Measurements from ENCODE around the gene NOXO1. TPM values are rescaled to one million over a fixed set of nuclear protein-coding genes. Genes with fewer than 3 reads are reported as not detected.

Gene NOXO1, protein sequence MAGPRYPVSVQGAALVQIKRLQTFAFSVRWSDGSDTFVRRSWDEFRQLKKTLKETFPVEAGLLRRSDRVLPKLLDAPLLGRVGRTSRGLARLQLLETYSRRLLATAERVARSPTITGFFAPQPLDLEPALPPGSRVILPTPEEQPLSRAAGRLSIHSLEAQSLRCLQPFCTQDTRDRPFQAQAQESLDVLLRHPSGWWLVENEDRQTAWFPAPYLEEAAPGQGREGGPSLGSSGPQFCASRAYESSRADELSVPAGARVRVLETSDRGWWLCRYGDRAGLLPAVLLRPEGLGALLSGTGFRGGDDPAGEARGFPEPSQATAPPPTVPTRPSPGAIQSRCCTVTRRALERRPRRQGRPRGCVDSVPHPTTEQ
- under 1 TPM in 1 of 2 experiments, not detected in 1; 0.31 TPM for total RNA-seq

- ATAC-seq = peak; percentile 15
- ChIA-PET CTCF (interaction anchor here (1.0 kb wide), 1 partner anchor 23 kb away, joined by 3 read pairs; no protein-coding TSS in a partner anchor), POLR2A (interaction anchor here (0.6 to 29.2 kb wide), 9 partner anchors 8 to 271 kb away, joined by 3 to 505 read pairs (median 8); partner anchors contain the start of genes FAHD1, HAGH, NDUFB10 and RNF151)
- intact Hi-C loops (cut with micrococcal nuclease) = no loop called here
- Mint-ChIP-seq H3K27ac (no peak within 1 kb of the TSS), H3K4me1 (ENCODE audit: low read depth) (peaks cover 20% of the 10 kb centered on the region), H3K36me3 (ENCODE audit: low read depth) (peaks cover 24% of the 10 kb centered on the region), H3K9me3 (no peaks in the 10 kb centered on the region), H3K4me3 (no peak within 1 kb of the TSS), H3K27me3 (peaks cover 29% of the 10 kb centered on the region)
- peak; percentile 51 for DNase-seq
- TF ChIP-seq CTCF (IDR thresholded peaks at IDR 0.05) = no peak
Observed at GRCh38 chr16:1981398-1981836, at the start of gene NOXO1. NOXO1 (minus strand) TSS chr16:1981469; CDS start chr16:1981179, 290 bp downstream.

DNA sequence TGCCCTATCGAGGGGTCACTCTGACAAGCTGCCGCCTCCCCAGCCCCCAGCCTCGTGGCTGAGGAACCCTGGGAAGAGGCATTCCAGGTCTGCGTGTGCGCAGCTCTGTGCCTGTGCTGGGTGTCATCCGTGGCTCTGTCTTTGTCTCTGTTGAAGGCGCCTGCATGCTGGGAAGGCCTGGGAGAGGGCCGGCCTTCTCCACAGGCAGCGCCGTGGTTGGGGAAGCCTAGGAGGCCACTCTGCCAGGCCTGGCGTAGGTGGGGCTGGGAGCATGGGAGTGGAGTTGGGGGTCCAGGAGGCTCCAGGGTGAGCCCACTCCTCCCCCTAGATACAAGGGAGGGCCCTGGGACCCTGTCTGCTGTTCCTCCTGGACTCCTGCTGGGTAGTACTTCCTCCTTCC lies 48.8 kb upstream of the NOXO1 start:
- Mint-ChIP-seq H3K27me3 (peaks cover 11% of the 10 kb centered on the region), H3K36me3 (ENCODE audit: low read depth) (no peaks in the 10 kb centered on the region), H3K4me1 (ENCODE audit: low read depth) (peaks cover 8% of the 10 kb centered on the region), H3K9me3 (no peaks in the 10 kb centered on the region), H3K27ac (no peak overlapping the region), H3K4me3 (no peak overlapping the region)
- intact Hi-C loops (cut with micrococcal nuclease) = no loop called here
- TF ChIP-seq CTCF (IDR thresholded peaks at IDR 0.05) = no peak
- ChIA-PET CTCF (no interaction called here), POLR2A (interaction anchor here (1.1 to 1.8 kb wide), 2 partner anchors 11 to 55 kb away, joined by 3 to 5 read pairs; no protein-coding TSS in a partner anchor)
- no peak for DNase-seq
- no peak for ATAC-seq

DNA sequence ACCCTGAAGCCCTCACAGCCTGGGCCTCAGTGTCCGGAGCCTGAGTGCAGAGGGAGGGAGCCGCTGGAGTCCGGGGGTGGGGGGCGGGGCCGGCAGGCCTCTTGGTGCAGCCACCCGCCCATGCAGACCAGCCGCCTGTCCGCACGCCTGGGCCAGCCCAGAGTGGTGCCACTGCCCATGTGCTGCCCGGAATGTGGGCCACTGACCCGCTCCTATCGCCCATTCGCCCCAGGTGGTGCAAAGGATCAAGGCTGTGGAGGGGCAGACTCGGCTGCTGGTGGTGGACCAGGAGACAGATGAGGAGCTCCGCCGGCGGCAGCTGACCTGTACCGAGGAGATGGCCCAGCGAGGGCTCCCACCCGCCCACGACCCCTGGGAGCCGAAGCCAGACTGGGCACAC lies 48.1 kb upstream of the NOXO1 start:
- ChIA-PET CTCF (no interaction called here), POLR2A (interaction anchor here (0.7 to 1.1 kb wide), 2 partner anchors 55 to 125 kb away, joined by 3 read pairs; no protein-coding TSS in a partner anchor)
- intact Hi-C loops (cut with micrococcal nuclease) = no loop called here
- Mint-ChIP-seq H3K4me1 (ENCODE audit: low read depth) (peaks cover 8% of the 10 kb centered on the region), H3K4me3 (no peak overlapping the region), H3K36me3 (ENCODE audit: low read depth) (no peaks in the 10 kb centered on the region), H3K27me3 (peaks cover 11% of the 10 kb centered on the region), H3K9me3 (no peaks in the 10 kb centered on the region), H3K27ac (no peak overlapping the region)
- no peak for TF ChIP-seq CTCF (IDR thresholded peaks at IDR 0.05)
- DNase-seq (no peak), ATAC-seq (no peak)

- ChIA-PET CTCF (no interaction called here), POLR2A (no interaction called here)
- Mint-ChIP-seq H3K4me1 (ENCODE audit: low read depth) (peaks cover 11% of the 10 kb centered on the region), H3K27me3 (peaks cover 11% of the 10 kb centered on the region), H3K36me3 (ENCODE audit: low read depth) (no peaks in the 10 kb centered on the region), H3K9me3 (no peaks in the 10 kb centered on the region), H3K4me3 (no peak overlapping the region), H3K27ac (no peak overlapping the region)
- no peak for ATAC-seq
- no peak for TF ChIP-seq CTCF (IDR thresholded peaks at IDR 0.05)
- intact Hi-C loops (cut with micrococcal nuclease) = no loop called here
- no peak for DNase-seq
Observed at GRCh38 chr16:2028620-2029220, 47.5 kb upstream of the NOXO1 start.

Measured in activated CD8-positive, alpha-beta T cell treated with anti-CD3 and anti-CD28 coated beads for 36 hours (primary cell).